ENCODE data around the gene COX17. TPM values are rescaled to one million over a fixed set of nuclear protein-coding genes. Genes with fewer than 3 reads are reported as not detected.

COX17 gene
- total RNA-seq, 4 donors from 2014 or later = 16.2 to 43.1 (median 29.9) TPM

GRCh38 chr3:119652306-119653033 is 24.7 kb downstream of the COX17 start:
- intact Hi-C loops (cut with DNase I; ENCODE audit: low total_unique reads) = no loop called here

GRCh38 chr3:119649761-119650160 is 27.4 kb downstream of the COX17 start:
- no peak overlapping the region for H3K4me3 ChIP-seq (ENCODE audit: low read depth, poor library complexity, severe bottlenecking)
- TF ChIP-seq CTCF (IDR thresholded peaks at IDR 0.05) = no peak
- TF ChIP-seq POLR2A (IDR thresholded peaks at IDR 0.05) = no peak
- no peak for DNase-seq (ENCODE audit: low spot score in 2 of 2)
- intact Hi-C loops (cut with DNase I; ENCODE audit: low total_unique reads) = no loop called here
- whole genome bisulfite sequencing, 2 donors = 56 to 64% methylated on average over 3 of the region's 3 CpGs

More at GRCh38 chr3:119652306-119653033, 24.7 kb downstream of the COX17 start:
- no peak overlapping the region for H3K4me3 ChIP-seq (ENCODE audit: low read depth, poor library complexity, severe bottlenecking)
- no peak for TF ChIP-seq POLR2A (IDR thresholded peaks at IDR 0.05)
- WGBS, 2 donors = 76 to 88% methylated on average over 7 of the region's 7 CpGs
- no peak for DNase-seq (ENCODE audit: low spot score in 2 of 2)

GRCh38 chr3:119647843-119648575 is 29.2 kb downstream of the COX17 start:
- intact Hi-C loops (cut with DNase I; ENCODE audit: low total_unique reads) = no loop called here
- no peak overlapping the region for H3K4me3 ChIP-seq (ENCODE audit: low read depth, poor library complexity, severe bottlenecking)
- WGBS, 2 donors = 76 to 77% methylated on average over 12 of the region's 12 CpGs
- TF ChIP-seq CTCF (IDR thresholded peaks at IDR 0.05) = no peak
- no peak for TF ChIP-seq POLR2A (IDR thresholded peaks at IDR 0.05)
- no peak for DNase-seq (ENCODE audit: low spot score in 2 of 2)

GRCh38 chr3:119647171-119647570 is 30.0 kb downstream of the COX17 start:
- TF ChIP-seq POLR2A (IDR thresholded peaks at IDR 0.05) = no peak
- TF ChIP-seq CTCF (IDR thresholded peaks at IDR 0.05) = no peak
- WGBS, 2 donors = 69 to 79% methylated on average over 2 of the region's 2 CpGs
- intact Hi-C loops (cut with DNase I; ENCODE audit: low total_unique reads) = no loop called here
- no peak for DNase-seq (ENCODE audit: low spot score in 2 of 2)
- no peak overlapping the region for H3K4me3 ChIP-seq (ENCODE audit: low read depth, poor library complexity, severe bottlenecking)

- TF ChIP-seq POLR2A (IDR thresholded peaks at IDR 0.05) = no peak
- no peak for TF ChIP-seq CTCF (IDR thresholded peaks at IDR 0.05)
- DNase-seq (ENCODE audit: low spot score in 2 of 2) = no peak
- WGBS, 2 donors = 95 to 96% methylated on average over 1 of the region's 1 CpG
- intact Hi-C loops (cut with DNase I; ENCODE audit: low total_unique reads) = no loop called here
- H3K4me3 ChIP-seq (ENCODE audit: low read depth, poor library complexity, severe bottlenecking) = no peak overlapping the region
Measured at GRCh38 chr3:119645813-119646212, 31.4 kb downstream of the COX17 start.

- H3K4me3 ChIP-seq (ENCODE audit: low read depth, poor library complexity, severe bottlenecking) = no peak overlapping the region
- no peak for DNase-seq (ENCODE audit: low spot score in 2 of 2)
- intact Hi-C loops (cut with DNase I; ENCODE audit: low total_unique reads) = no loop called here
- no peak for TF ChIP-seq POLR2A (IDR thresholded peaks at IDR 0.05)
- TF ChIP-seq CTCF (IDR thresholded peaks at IDR 0.05) = no peak
- WGBS, 2 donors = 90 to 94% methylated on average over 1 of the region's 1 CpG
Measured at GRCh38 chr3:119644481-119644880, 32.7 kb downstream of the COX17 start.

Measured in lower leg skin (tissue), 4 donors.